GM19035 (cell line): ENCODE data around the gene MOCS2.
"Not testable (repeated sequence)": the region's sequence is repeated elsewhere in the genome, so short reads cannot be mapped to it uniquely, and the experiment has no call there.

Experiments
- ATAC-seq: cut with Tn5 transposase; IDR thresholded peaks from one replicate; pipeline ENCODE4 v1.9.1; 2021; ENCODE audit not compliant: unreplicated experiment

Gene MOCS2

DNA sequence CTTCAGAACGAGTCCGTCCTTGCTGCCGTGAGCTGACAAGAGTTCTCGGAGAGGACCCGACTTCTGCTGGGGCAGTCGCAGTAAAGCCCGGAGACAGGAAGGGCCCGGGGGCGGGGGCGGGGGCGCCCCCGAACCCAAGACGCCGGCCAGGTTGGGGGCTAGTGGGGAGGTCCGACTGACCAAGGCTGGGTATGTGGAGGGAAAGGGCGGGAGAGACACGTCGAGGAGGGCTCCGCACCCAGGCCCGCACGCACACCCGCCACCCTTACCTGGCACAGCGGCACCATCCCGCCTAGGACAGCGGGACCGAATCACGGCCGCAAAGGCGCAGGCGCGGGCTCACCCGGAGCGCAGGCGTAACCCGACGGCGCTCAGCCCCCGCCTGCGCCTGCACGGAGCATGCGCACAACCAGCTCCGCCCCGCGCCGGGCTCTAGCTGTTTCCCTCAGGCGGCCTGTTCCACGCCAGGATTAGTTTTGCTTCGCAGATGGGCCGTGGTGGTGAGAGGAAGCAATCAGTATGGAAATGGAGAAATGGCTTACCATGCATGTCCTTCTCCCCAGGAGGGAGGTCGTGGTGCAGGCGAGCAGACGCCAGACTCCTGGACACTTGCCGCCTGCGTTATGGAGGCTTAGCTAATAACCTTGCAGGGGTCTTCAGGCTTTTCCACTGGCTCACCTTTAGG is at the start of gene MOCS2:
Gene MOCS2, minus strand, starts transcription at position 315 of the 685 bp plus-strand sequence. CDS start 2,583 bp downstream, outside the sequence.
- ATAC-seq: peak; percentile 95

GRCh38 chr5:53151713-53152458 is 42.3 kb upstream of the MOCS2 start:
- ATAC-seq: no peak

- no peak for ATAC-seq
These were observed 23.5 kb upstream of the MOCS2 start for GRCh38 chr5:53133020-53133419.

DNA sequence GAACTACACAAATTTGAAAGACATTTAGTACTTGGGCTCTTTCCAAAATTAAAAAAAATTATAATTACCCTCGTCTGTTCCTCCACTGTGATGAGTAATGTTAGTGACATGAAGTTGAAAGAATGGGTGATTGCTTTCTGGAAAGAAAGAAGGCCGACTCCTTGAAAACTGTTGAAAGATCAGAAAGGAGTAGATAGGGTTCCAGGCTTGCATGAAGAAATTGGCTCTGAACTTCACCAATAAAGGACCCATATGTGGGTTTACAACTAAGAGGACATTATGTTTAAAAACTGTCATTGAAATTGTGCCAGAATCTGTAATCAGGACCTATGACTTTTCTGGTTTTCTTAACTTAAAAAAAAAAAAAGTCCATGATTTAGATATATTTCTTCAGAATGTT is 20.7 kb upstream of the MOCS2 start:
- ATAC-seq: no peak

DNA sequence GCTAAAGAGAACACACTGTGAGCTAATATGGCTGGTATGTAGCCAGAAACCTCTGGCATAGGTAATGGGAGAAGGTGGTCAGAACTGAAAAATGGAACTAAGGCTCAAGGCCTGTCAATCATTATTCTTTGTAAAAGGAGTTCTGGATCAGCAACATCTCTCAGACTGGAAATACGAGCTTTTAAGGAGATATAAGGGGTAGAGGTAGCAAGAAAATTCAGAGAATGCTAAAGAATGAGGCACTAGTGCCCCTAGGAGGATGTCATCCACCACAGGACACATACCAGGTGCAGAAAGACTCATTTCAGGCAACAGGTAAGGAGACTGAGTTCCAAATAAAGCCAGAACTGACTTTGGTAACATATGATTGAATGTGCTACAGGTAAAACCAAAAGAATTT is 18.9 kb upstream of the MOCS2 start:
- no peak for ATAC-seq

DNA sequence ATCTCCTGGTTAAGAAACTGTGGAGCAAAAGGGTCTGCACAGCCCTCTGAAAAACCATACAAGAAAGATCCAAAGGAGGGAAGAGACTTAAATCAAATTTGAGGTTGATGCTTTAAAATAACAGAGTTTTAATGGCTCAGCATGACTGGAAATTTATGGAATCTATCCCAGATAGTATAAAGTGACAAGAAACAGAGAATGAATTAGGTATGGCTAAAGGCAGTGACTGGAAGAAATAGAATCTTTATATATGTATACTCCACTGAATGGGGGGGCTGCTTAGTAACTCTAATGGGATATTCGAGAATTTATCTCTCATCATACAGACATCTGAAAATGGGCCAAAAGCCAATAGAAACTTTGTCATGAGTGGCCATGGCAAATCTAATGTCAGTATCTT is 17.6 kb upstream of the MOCS2 start:
- ATAC-seq: no peak

- ATAC-seq: no peak
These were observed 17.0 kb upstream of the MOCS2 start for GRCh38 chr5:53126521-53126920.

DNA sequence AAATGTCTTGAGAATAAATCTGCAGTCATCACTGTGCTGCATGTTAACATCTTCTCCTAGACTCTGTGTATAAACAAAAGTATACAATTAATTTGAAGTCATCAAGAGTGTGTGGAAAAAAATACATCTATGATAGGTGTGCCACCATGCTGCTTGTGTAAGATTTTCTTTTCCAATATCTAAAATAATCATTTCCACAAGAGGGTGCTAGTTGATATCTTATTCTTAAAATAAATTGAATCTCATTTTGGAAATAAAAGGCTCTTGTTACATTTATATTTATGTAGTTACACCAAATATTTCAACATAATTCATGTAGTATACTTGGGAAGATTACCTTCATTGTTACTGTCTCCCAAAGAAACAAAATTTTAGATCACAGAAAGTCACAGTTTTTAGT is 14.1 kb upstream of the MOCS2 start:
- no peak for ATAC-seq

DNA sequence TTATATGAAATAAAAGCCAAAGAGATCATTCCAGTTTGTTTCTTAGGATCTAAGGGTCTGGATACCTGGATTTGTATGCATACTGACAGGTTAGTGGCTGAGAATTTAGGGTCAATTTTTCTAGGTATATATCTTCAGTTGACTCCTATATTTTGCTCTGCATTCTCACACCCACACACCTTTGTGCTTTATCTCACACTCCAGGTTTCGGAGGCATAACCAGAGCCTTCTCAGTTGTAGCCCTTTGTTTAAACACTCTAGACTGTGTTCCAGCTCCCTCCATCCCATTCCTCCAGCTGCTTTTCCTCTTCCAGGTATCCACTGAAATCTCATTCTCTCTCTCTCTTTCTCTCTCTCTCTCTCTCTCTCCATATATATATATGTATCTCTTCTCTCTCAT is 10.6 kb upstream of the MOCS2 start:
- ATAC-seq: no peak

DNA sequence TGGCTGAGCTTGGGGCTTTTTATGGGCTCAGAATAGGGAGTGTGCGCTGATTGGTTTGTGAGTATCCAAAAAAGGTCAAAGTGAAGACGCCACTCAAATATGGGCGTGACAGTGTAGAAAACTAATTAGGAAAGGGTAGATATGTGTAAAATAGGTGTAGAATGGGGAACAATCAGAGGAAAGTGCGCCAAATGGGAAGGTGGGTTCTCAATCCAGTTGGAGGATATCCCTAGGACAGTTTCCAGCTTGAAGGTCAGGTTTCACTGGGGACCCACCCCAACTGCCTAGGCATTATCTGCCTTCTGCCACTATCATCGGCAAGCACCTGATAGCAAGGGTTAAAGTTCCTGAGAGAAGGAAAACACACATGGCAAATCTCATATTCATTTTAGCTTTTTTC is 9.3 kb upstream of the MOCS2 start:
- no peak for ATAC-seq

- ATAC-seq: no peak
These were observed 7.0 kb upstream of the MOCS2 start for GRCh38 chr5:53116597-53116996.

GRCh38 chr5:53114988-53115387 is 5.4 kb upstream of the MOCS2 start:
- no peak for ATAC-seq

GRCh38 chr5:53113947-53114346 is 4.4 kb upstream of the MOCS2 start:
- ATAC-seq: no peak

DNA sequence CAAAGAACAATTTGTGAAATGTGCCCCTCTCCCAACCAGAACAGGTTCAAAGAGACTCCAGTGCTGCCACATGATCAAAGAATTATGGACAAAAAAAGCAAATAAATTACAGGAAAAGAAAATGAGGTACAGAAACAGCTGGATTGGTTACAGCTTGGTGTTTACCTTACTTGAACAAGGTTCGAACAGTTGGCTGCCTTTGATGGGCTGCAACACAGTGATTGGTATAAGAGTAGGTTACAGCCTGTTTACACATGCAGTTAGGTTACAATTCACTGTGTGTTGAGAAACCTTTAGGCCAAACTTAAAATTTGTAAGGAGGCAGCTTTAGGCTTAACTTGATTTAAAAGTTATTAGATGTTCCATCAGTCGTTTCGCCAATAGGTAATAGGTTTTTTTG is 3.4 kb upstream of the MOCS2 start:
- no peak for ATAC-seq

DNA sequence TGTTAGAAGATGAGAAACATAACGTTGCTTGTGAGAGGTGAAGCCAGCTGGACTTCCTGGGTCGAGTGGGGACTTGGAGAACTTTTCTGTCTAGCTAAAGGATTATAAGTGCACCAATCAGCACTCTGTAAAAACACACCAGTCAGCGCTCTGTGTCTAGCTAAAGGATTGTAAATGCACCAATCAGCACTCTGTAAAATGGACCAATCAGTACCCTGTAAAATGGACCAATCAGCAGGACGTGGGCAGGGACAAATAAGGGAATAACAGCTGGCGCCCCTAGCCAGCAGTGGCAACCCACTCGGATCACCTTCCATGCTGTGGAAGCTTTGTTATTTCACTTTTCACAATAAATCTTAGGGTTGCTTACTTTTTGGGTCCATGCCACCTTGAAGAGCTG is 2.8 kb upstream of the MOCS2 start:
- ATAC-seq: not testable (repeated sequence)

- ATAC-seq: no peak
These were observed 1.6 kb upstream of the MOCS2 start for GRCh38 chr5:53111139-53111538.

DNA sequence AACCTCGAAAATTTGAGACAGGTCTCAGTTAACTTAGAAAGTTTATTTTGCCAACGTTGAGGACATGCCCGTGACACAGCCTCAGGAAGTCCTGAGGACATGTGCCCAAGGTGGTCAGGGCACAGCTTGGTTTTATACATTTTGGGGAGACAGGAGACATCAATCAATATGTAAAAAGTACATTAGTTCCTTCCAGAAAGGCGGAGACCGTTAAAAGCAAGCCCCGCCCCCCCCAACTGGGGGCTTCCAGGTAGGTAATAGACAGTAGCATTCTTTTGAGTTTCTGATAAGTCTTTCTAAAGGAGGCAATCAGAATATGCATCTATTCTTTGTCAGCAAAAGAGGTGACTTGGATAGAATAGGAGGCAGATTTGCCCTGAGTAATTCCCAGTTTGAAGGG is 599 bp upstream of the MOCS2 start:
- peak; percentile 13 for ATAC-seq

DNA sequence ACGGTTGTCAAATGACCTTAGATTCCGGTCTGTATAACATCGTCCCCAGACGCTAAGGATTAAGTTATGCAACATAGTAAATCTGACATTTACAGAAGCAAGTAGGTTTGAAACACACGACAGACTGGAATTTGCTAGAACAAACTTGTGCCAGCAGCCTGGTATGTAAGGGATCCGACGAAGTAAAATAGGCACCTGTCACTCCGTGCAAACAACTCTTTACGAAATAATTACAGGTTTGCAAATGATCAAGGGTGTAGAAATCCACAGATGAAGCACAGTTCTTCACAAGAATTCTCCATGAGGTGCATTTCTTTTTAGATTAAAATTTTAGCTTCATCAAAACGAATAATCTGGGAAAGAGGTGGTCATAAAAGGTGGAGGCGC is 508 bp downstream of the MOCS2 start:
- ATAC-seq: peak; percentile 11

DNA sequence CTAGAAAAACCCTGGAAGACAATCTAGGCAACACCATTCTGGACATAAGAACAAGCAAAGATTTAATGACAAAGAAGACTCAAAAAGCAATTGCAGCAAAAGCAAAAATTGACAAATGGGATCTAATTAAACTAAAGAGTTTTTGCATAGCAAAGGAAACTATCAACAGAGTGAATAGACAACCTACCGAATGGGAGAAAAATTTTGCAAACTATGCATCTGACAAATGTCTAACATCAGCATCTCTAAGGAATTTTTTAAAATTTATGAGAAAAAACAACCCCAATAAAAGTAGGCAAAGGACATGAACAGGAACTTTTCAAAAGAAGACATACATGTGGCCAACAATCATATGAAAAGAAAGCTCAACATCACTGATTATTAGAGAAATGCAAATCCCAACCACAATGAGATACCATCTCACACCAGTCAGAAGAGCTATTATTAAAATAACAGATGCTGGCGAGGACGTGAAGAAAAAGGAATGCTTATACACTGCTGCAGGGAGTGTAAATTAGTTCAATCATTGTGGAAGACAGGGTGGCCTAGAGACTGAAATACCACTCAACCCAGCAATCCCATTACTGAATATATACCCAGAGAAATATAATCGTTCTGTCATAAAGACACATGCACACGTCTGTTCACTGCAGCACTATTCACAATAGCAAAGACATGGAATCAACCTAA is 3.8 kb downstream of the MOCS2 start:
- no peak for ATAC-seq

GRCh38 chr5:53100606-53101005 is 9.0 kb downstream of the MOCS2 start:
- no peak for ATAC-seq

GRCh38 chr5:53099546-53099945 is 10.0 kb downstream of the MOCS2 start:
- no peak for ATAC-seq

GRCh38 chr5:53095931-53096525 is 13.5 kb downstream of the MOCS2 start:
- ATAC-seq: peak; percentile 87
